IPS DF 19.7 (cell line): ENCODE results near the gene CYP39A1.

Source experiments
- DNase-seq: peaks from one replicate; pipeline ENCODE4 v3.0.0-alpha.2; 2013; ENCODE audit warnings: low read depth, low spot score

CYP39A1 gene, protein sequence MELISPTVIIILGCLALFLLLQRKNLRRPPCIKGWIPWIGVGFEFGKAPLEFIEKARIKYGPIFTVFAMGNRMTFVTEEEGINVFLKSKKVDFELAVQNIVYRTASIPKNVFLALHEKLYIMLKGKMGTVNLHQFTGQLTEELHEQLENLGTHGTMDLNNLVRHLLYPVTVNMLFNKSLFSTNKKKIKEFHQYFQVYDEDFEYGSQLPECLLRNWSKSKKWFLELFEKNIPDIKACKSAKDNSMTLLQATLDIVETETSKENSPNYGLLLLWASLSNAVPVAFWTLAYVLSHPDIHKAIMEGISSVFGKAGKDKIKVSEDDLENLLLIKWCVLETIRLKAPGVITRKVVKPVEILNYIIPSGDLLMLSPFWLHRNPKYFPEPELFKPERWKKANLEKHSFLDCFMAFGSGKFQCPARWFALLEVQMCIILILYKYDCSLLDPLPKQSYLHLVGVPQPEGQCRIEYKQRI

DNA sequence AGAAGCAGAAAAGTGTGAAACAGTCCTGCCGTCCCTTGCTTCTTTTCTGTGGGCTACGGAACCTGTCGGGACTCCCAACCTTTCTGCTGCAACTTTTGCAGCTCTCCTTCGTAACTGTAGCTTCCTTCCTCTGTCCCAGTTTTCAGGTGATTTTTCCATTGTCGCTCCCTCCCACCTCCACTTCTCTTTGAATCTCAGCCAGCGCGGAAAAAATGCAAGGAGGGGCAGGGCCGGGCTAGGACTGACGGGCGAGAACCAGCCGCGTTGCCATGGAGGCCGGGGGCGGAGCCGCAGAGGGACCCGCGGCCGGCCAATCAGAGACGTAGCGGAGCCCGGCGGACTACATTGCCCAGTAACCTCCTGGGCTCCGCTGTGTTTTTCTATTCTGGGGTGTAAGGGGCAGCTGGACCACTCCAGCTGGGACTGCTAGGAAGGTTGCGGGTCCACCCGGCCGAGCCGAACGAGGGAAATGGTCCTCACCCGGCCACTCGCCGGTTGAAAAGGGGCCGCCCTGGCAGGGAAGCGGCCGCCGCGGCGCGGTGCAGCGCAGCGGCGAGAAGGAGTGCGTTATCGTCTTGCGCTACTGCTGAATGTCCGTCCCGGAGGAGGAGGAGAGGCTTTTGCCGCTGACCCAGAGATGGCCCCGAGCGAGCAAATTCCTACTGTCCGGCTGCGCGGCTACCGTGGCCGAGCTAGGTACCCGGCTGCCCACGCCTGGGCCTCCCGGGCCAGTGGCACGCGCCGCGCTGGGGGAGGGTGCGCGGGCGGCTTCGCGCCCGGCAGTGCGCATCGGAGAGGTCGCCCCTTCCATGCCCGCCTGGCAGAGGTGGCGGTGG, at the start of gene CYP39A1, which contains the start of gene SLC25A27:
TSS of gene CYP39A1 (minus strand) at position 216 of the 836 bp plus-strand sequence. CDS start 236 bp downstream, outside the sequence.
TSS of gene SLC25A27 (plus strand) at position 373 of the 836 bp plus-strand sequence. CDS start at position 591, 218 bp downstream.
- DNase-seq, result peak; percentile 75

DNA sequence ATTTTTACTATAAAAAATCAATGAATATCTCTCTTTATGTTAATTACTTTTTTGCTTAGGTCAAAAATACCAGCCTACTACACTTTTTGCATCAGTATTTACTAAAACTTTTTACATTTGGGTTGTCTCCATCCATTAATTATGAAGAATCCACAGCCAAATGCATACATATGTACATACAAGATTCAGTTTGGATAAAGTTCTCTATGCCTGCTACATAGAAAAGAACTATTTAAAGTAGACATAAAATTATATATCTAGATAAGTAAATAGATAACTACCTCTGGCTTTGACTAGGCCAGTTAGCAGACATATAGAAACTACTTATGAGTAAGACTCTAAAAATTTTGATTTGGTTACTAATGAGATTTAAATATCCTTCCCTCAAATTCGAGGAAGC, 47.4 kb upstream of the CYP39A1 start:
- no peak for DNase-seq

DNA sequence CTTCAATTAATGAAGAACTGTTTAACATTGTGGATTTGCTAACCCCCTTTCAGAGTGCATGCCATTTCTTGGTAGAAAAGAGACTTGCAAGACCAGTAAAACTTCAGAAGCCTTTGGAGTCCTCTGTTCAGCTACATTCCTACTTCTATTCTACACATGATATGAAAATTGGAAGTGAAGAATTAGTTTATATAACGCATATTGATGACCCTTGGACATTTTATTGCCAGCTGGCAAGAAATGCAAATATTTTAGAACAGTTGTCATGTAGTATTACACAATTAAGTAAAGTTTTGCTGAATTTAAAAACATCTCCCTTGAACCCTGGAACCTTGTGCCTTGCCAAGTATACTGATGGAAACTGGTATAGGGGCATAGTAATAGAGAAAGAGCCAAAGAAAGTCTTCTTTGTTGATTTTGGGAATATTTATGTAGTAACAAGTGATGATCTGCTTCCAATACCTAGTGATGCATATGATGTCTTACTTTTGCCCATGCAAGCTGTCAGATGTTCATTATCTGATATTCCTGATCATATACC, 38.4 kb upstream of the CYP39A1 start:
- DNase-seq, result no peak

DNA sequence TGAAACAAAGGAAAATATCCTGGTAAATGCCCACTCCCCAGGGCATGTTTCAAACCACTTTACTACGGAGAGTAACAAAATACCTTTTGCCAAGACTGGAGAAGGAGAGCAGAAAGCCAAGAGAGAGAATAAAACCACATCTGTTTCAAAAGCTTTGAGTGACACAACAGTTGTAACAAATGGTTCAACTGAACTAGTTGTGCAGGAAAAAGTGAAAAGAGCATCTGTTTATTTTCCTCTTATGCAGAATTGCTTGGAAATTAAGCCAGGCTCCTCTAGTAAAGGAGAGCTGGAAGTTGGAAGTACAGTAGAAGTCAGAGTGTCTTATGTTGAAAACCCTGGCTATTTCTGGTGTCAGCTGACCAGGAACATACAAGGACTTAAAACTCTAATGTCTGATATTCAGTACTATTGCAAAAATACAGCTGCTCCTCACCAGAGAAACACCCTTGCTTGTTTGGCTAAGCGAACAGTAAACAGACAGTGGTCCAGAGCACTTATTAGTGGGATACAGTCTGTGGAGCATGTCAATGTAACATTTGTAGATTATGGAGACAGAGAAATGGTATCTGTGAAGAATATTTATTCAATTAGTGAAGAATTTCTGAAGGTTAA, 37.6 kb upstream of the CYP39A1 start:
- no peak for DNase-seq

DNA sequence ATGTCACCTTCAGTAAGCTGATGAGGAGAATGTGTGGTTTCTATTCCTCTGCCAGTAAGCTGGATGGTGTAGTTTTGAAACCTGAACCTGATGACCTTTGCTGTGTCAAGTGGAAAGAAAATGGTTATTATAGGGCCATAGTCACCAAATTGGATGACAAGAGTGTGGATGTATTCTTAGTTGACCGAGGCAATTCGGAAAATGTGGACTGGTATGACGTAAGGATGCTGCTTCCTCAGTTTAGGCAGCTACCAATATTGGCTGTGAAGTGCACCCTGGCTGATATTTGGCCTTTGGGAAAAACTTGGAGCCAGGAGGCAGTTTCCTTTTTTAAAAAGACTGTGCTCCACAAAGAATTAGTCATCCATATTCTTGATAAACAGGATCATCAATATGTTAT, 37.0 kb upstream of the CYP39A1 start:
- DNase-seq, result no peak

DNA sequence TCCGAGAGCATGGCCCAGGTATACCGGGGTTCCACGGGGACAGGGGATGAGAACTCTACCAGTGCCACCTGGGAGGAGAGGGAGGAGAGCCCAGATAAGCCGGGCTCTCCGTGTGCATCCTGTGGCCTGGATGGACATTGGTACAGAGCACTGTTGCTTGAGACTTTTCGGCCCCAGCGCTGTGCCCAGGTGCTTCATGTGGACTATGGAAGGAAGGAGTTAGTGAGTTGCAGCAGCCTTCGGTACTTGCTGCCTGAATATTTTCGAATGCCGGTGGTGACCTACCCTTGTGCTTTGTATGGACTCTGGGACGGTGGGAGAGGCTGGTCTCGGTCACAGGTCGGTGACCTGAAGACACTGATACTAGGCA, 36.3 kb upstream of the CYP39A1 start:
- no peak for DNase-seq

DNA sequence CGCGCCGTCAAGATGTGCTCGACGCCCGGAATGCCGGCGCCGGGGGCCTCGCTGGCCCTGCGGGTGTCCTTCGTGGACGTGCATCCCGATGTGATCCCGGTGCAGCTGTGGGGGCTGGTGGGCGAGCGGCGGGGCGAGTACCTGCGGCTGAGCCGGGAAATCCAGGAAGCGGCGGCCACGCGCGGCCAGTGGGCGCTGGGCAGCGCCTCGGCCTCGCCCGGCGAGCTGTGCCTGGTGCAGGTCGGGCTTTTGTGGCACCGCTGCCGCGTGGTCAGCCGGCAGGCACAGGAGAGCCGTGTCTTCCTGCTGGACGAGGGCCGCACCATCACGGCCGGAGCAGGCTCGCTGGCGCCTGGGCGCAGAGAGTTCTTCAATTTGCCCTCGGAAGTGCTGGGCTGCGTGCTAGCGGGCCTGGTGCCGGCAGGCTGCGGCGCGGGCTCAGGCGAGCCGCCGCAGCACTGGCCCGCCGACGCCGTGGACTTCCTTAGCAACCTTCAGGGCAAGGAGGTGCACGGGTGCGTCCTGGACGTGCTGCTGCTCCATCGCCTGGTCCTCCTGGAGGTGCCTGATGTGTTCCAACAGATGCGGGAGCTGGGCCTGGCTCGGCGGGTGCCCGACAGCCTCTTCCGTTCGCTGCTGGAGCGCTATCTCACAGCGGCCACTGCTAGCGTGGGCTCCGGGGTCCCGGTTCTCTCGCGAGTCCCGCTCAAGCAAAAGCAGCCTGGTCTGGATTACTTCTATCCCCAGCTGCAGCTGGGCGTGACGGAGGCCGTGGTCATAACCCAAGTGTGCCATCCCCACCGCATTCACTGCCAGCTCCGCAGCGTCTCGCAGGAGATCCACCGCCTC, 35.7 kb upstream of the CYP39A1 start:
- DNase-seq, result no peak

DNA sequence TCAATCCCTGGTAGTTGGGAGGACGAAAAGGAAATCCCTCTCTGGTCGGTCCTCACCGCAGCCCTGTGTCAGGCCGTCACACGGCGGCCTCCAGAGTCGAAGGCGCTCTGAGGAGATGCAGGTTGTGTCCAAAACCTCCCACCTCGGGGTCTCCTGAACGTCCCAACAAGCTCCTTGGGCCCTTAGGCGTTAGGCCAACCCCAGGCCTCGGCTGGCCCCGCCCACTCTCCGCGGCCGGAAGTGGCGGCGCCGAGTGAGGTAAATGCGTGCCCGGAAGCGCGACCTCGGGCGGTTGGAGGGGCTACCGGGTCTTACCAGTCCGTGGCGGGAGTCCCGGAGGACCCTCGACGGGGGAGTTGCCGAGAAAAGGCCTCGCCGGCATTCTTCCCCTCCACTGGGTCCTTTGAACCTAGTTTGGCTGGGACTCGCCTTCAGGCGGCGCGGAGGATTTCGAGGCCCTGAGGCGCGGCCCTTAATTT, 35.0 kb upstream of the CYP39A1 start, which contains the start of gene TDRD6:
TSS of gene TDRD6 (plus strand) at position 267 of the 479 bp plus-strand sequence. CDS start 244 bp downstream, outside the sequence.
- DNase-seq, result no peak

DNA sequence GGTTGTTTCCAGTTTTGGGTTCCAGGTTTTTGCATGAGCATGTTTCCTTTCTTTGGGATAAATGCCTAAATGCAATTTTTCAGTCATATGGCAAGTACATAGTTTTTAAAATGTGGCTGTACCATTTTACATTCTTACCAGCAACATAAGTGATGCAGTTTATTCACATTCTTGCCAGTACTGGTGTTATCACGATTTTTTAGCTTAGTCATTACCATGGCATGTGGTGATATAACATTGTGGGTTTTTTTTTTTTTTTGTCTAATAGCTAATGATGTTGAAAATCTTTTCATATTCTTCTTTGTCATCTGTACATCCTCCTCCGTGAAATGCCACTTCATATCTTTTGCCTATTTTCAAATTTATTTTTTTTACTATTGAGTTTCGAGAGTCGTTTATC, 32.2 kb upstream of the CYP39A1 start:
- no peak for DNase-seq

DNA sequence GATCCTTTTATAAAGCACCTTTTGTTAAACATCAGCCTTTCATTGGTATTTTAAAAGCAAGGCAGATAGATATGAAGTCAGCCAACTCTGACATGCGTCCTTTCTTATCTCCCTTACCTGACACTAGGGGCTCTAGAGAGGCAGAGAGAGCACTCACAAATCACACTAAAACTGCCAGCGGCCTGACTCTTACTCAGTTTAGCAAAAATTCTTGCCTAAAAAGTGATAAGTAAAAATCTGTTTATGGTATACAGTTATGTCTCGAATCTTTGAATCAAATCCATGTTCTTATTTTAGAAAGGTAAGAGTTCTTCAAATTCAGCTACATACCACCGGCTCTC, 24.7 kb upstream of the CYP39A1 start:
- DNase-seq, result peak; percentile 9

DNA sequence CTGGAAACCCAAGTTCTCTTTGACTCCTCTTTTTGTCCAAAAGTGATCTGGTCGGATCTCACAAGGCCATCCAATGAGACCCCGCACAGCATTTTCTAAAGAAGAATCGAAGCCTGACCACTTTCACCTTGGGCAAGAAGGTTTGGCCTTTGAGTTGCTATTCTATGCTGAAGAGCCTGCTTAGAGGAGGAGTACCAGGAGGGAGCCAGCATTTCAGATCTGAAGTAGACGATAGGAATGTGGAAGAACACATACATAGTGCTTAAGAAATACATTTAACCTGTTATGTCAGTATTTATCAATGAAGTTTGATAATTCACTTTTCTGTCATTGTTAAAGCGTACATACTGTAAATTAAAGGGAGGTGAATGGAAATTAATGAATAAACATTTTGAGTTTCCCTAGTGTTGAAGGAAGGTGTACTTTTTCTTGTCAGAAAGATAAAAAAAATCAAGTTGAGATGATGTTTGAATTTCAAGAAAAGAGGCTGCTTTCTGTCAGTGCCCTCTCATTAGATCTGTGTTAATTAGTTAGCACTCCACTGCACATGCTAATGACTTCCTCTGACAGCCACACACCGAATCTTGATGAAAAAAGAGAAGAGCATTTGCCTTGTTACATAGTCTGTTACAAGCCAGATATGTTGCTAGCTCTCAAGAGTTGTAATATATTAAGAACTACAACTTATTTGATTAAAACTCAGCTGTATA, 24.1 kb upstream of the CYP39A1 start:
- DNase-seq, result no peak

DNA sequence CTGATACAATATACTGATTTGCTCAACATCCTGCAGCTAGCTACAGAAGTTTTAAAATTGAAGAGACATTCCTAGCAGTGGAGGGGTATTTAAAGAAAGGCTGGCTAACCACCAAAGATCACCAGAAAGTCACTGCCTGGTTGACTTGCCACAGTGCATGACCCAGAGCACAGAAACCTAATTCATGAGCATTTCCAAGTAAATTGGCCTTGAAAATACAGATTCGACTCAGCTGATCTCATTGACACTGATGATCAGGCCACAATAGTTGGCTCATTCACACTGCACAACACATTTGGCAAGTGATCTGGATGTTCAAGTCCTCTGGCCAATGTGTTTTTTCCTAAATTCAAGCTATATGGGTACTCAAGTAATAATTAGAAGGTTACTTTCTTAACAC, 21.8 kb upstream of the CYP39A1 start:
- DNase-seq, result no peak

DNA sequence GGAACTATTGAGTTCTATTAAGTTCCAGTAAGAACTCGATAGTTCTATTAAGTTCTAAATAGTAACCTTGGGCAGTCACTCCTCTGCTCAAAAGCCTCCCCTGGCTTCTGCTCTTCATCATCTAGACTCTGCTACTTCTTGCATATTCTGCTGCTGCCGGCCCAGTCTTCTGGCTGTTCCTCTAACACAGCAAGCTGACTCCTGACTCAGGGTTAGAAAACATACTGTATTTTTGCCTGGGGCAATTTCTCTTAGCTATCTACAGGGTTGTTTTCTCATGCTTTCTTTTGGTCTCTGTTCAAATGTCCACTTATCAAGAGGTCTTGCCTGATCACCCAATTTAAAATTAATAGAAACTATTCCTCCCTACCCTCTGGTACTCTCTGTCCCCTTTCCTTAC, 14.8 kb upstream of the CYP39A1 start:
- no peak for DNase-seq

DNA sequence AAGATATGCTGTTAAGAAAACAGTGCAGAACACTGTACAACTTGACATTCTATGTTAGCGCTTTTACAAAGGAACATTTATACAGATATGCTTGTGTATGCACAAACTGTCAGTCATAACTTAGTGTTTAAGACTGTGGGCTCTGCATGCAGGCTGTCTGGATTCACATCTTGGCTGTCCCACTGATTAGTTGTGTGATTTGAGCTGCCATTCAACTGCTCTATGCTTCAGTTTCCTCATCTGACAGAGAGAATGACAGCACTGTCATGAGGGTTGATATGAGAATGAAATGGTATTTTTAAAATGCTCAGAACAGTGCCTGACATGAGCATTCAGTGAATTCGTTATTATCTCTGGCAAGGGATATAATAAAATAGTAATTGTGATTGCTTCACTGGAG, 8.9 kb upstream of the CYP39A1 start:
- DNase-seq, result no peak

DNA sequence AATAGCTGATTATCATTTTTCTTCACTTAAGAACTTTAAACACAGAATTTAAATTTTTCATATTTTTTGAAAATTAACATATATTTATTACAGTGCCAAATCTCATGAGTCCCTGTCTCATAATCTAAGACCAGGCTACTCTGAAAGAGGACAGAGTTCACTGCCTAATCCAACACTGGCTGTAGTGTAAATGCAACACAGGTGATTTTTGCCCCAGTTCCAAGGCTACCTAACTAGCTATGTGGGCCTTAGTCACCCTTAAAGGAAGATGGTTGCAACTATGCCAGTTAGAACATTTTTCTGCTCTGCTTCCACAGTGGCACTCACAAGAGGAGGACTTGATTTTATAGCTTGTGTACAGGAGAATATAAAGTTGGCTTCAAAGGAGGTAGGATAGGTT, 5.0 kb upstream of the CYP39A1 start:
- DNase-seq, result no peak

DNA sequence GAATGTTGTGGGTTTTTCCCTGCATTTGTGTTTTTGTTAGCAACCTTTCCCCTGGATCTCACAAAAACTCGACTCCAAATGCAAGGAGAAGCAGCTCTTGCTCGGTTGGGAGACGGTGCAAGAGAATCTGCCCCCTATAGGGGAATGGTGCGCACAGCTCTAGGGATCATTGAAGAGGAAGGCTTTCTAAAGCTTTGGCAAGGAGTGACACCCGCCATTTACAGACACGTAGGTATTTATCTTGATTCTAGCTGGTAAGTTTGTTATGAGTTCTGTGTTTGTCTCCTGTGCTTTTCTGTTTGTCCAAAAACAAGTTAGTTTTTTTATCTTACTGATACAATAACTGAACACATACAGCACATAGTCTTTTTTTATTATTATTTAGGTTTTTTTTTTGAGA, 3.2 kb upstream of the CYP39A1 start:
- peak; percentile 59 for DNase-seq

DNA sequence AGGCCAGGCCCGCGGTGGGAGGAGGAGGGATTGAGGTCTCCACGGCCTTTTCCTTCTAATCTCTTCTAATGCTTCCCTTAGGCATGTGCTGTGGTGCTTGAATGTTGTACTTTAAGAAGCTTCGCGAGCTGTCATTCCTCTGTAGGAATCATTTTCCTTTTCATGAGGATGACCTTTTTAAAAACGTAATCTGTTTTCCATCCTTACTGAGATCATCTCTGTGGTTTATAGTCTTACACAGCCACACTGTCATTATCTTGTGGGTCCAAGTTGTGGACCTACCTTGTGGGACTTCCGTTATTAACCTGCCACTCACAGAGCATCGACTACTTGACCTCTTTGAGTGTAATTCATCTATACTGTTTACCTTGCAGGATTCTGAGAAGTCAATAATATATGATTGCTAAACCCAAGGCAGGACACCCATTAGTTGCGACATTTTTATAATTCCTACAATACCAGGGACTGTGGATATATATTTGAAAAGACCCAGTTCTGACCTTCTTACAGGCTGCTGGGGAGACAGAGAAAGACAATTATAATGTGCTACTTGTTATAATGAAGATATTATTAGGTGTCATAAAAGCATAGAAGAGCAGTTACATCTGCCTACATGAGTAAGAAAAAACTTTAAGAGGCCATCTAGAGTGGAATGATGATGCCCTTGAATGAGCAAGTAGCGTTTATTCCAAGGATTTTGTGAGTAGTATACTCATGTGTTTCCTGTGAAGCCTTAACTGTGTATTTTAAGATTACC, 999 bp upstream of the CYP39A1 start:
- no peak for DNase-seq

DNA sequence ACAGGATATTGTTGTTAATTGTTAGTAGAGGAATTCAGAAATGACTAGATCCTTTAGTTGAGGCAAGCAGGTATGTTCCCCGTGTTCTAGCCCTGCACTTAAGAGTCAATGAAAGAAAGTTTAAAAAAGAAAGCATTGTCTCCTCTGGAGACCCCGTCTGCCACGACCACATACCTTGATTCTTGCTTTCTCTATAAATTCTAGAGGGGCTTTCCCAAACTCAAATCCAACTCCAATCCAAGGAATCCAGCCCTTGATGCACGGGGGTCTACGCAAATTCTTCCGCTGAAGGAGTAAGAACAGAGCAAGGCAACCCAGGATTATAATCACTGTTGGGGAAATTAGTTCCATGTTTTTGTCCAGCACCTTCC, 401 bp downstream of the CYP39A1 start:
- no peak for DNase-seq

DNA sequence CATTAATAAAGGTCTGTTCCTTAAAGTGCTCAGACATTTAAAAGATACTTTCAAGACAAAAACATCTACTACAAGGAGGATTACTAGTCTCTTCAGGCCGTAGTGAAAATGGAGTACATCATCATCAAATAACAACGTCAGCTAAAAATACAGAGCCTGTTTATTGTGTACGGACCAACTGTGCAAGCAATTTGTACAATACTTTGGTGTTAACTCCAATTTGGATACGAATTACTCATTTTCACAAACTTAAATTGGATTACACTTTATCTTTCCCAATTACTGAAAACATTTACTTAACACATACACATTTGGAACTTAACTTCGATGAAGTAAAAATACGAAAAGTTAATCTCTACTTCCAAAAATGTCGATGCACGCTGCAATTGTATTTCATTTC, 802 bp downstream of the CYP39A1 start:
- DNase-seq, result no peak
